K562 (cell line): ENCODE results near the gene KRTAP5-11. TPM values are rescaled to one million over a fixed set of nuclear protein-coding genes. Genes with fewer than 3 reads are reported as not detected.

Experiments
- ATAC-seq: fragments of 200-7000 bp; cut with Tn5 transposase; 3 replicates; pipeline ENCODE4 v1.9.1; 2020; ENCODE audit warnings: moderate library complexity
- BruUV-seq: library from RNA; stranded (reverse); fragments of 400-500 nt; replicated peaks from 2 replicates; lab custom pipeline; 2021; lab: Mats Ljungman, UMichigan
- CTCF ChIA-PET: fragments of 300-600 bp; formaldehyde crosslinking; extraction: SDS; loops from one replicate; lab custom pipeline; 2021; ENCODE audit warnings: low intra/inter-chr PET ratio; lab: Yijun Ruan, JAX
- POLR2A ChIA-PET: fragments of 300-600, 350-650 bp; sonication (Branson Sonifier 250); formaldehyde crosslinking; extraction: SDS; loops from one replicate; lab custom pipeline; 2021; ENCODE audit warnings: antibody characterized with exemption, inconsistent platforms; lab: Yijun Ruan, JAX
- DNase-seq, 4 experiments: peaks; one replicate each; pipeline versions ENCODE4 v3.0.0 to v3.0.0-alpha.2; 2011 to 2018; ENCODE audit warnings: low spot score in 3 of 4, mixed read lengths in 3 of 4; ENCODE audit errors: extremely low read depth in 1 of 4
- FAIRE-seq: peaks from 2 replicates; lab custom pipeline; 2011; peaks lifted over from hg19 to GRCh38; lab: Jason Lieb, UNC
- H2AFZ ChIP-seq: 2 replicates; pipeline ENCODE4 v1.6.0; 2011; ENCODE audit warnings: low read depth, low read length, control low read depth, inconsistent platforms
- H3K27ac ChIP-seq: fragments of 200-600 bp; 3 replicates; pipeline ENCODE4 v1.8.0; 2011; ENCODE audit warnings: low read depth, mild to moderate bottlenecking, control low read depth, inconsistent platforms, low read length, moderate library complexity, mixed read lengths; ENCODE audit errors: extremely low read depth
- H3K27me3 ChIP-seq, 2 experiments: fragments of 300-600 bp in 1 of 2; 2 replicates in 1 of 2; 3 replicates in 1 of 2; pipeline versions ENCODE4 v1.6.0 to v1.8.0; 2011; ENCODE audit warnings: inconsistent platforms in 2 of 2, low read length in 2 of 2, mild to moderate bottlenecking in 1 of 2, mixed read lengths in 1 of 2, moderate library complexity in 1 of 2; ENCODE audit not compliant: control insufficient read depth in 2 of 2, insufficient read depth in 2 of 2
- H3K36me3 ChIP-seq: fragments of 300-600 bp; 3 replicates; pipeline ENCODE4 v1.8.0; 2011; ENCODE audit warnings: mild to moderate bottlenecking, low read length, inconsistent platforms; ENCODE audit not compliant: control insufficient read depth, insufficient read depth
- H3K4me1 ChIP-seq, 2 experiments: fragments of 200-600 bp in 1 of 2; replicated peaks in 1 of 2; 2 replicates in 1 of 2; 3 replicates in 1 of 2; pipeline versions ENCODE4 v1.5.1 to v1.8.0; 2011; ENCODE audit warnings: inconsistent platforms in 2 of 2, low read length in 2 of 2, mild to moderate bottlenecking in 1 of 2, mixed read lengths in 1 of 2, moderate library complexity in 1 of 2; ENCODE audit not compliant: control insufficient read depth in 2 of 2, insufficient read depth in 2 of 2
- H3K4me2 ChIP-seq: 2 replicates; pipeline ENCODE4 v1.6.1; 2011; ENCODE audit warnings: low read length, control low read depth, inconsistent platforms, mixed read lengths; ENCODE audit not compliant: insufficient read depth
- H3K4me3 ChIP-seq: fragments of 200-600 bp; sonication (generic), shearing (Covaris generic); 2 replicates; pipeline ENCODE4 v1.5.1; 2016; ENCODE audit warnings: control low read depth, inconsistent platforms
- H3K79me2 ChIP-seq: fragments of 200-600 bp; 3 replicates; pipeline ENCODE4 v1.8.0; 2011; ENCODE audit warnings: low read length, inconsistent platforms; ENCODE audit not compliant: control insufficient read depth, insufficient read depth
- H3K9ac ChIP-seq, 2 experiments: 2 replicates each; pipeline versions ENCODE4 v1.6.0 to v1.6.1; 2011; ENCODE audit warnings: low read depth in 2 of 2, low read length in 2 of 2, control low read depth in 1 of 2, inconsistent platforms in 1 of 2, mild to moderate bottlenecking in 1 of 2, mixed read lengths in 1 of 2; ENCODE audit not compliant: insufficient read depth in 1 of 2
- H3K9me1 ChIP-seq: one replicate; pipeline ENCODE4 v1.6.0; 2011; ENCODE audit warnings: inconsistent platforms, mild to moderate bottlenecking, low read length, moderate library complexity; ENCODE audit not compliant: control insufficient read depth, insufficient read depth
- H3K9me3 ChIP-seq: replicated peaks from 2 replicates; pipeline ENCODE4 v1.5.1; 2011; ENCODE audit warnings: low read depth, low read length, inconsistent platforms; ENCODE audit not compliant: control insufficient read depth, insufficient read depth
- H4K20me1 ChIP-seq: replicated peaks from 2 replicates; pipeline ENCODE4 v1.6.1; 2011; ENCODE audit warnings: low read length, inconsistent platforms, mixed read lengths; ENCODE audit not compliant: control insufficient read depth, insufficient read depth
- BHLHE40 ChIP-seq: IDR thresholded peaks from 2 replicates; pipeline ENCODE4 v1.6.1; 2011; ENCODE audit warnings: low read length, improper control_type of control experiment
- CBX2 ChIP-seq: fragments of 200-600 bp; sonication (generic); IDR thresholded peaks from one replicate; pipeline ENCODE4 v1.6.1; 2012; ENCODE audit warnings: mild to moderate bottlenecking, low read length, inconsistent platforms; ENCODE audit not compliant: insufficient read depth, poor library complexity, severe bottlenecking
- CBX5 ChIP-seq: IDR thresholded peaks from 2 replicates; pipeline ENCODE4 v1.6.1; 2014; ENCODE audit warnings: low read depth, borderline replicate concordance
- HNRNPK ChIP-seq: fragments of 200-400 bp; formaldehyde crosslinking; IDR thresholded peaks from one replicate; pipeline ENCODE4 v1.6.1; 2018; ENCODE audit warnings: mild to moderate bottlenecking, low read depth, low read length; ENCODE audit not compliant: poor library complexity, severe bottlenecking
- MCM2 ChIP-seq: fragments of 450-650 bp; IDR thresholded peaks from 2 replicates; pipeline ENCODE4 v1.6.1; 2017; ENCODE audit warnings: low read depth, mild to moderate bottlenecking
- SAP30 ChIP-seq: fragments of 200-600 bp; sonication (generic); IDR thresholded peaks from 2 replicates; pipeline ENCODE4 v1.6.1; 2012; ENCODE audit warnings: borderline replicate concordance, low read depth, mild to moderate bottlenecking, moderate library complexity, low read length, control low read depth, inconsistent platforms; ENCODE audit not compliant: insufficient read depth, poor library complexity, severe bottlenecking
- SMAD1 ChIP-seq: fragments of 150-350 bp; IDR thresholded peaks from 2 replicates; pipeline ENCODE4 v1.6.1; 2014; ENCODE audit warnings: low read length, low read depth; ENCODE audit not compliant: partially characterized antibody
- TAF9B ChIP-seq: fragments of 450-650 bp; IDR thresholded peaks from 2 replicates; pipeline ENCODE4 v1.6.1; 2018; ENCODE audit warnings: mild to moderate bottlenecking; ENCODE audit not compliant: partially characterized antibody
- ZNF766 ChIP-seq: fragments of 200-800 bp; sonication (Bioruptor generic); conservative IDR thresholded peaks from 2 replicates; pipeline ENCODE4 v1.6.1; 2016; ENCODE audit warnings: missing genetic modification characterization, missing compliant biosample characterization
- WGBS: fragments of 100-300 bp; shearing (Covaris generic); methylation state at CpG from one replicate; pipeline ENCODE4 v1.1.6; 2016; ENCODE audit warnings: low coverage, mixed read lengths; ENCODE audit not compliant: insufficient coverage; ENCODE audit errors: missing lambda C conversion rate; 5-methylcytosine and 5-hydroxymethylcytosine counted together
- in situ Hi-C: fragments of 300-500 bp; cut with MboI; formaldehyde crosslinking; loops from 4 replicates; pipeline ENCODE4 v1.15.0; 2018; ENCODE audit warnings: inconsistent platforms, mixed read lengths
- intact Hi-C: fragments of 100-400 bp; cut with micrococcal nuclease; formaldehyde crosslinking; loops from 2 replicates; pipeline ENCODE4 v1.14.2; 2022
- polyA plus RNA-seq, 8 experiments: library from polyadenylated mRNA; depleted of rRNA in 4 of 8; stranded (reverse) in 5 of 8; unstranded in 3 of 8; fragments of >200 nt; fragmentation: Nextera tagmentation in 2 of 8; fragmentation: Illumina TruSeq in 1 of 8; extraction: Ambion mirVana in 2 of 8; extraction: Trizol in 1 of 8; gene quantifications; 2 replicates each; pipeline versions ENCODE4 v1.2.1 to v1.2.3, GENCODE V29; 2011 to 2014; ENCODE audit warnings: inconsistent platforms in 1 of 8, missing spikeins in 1 of 8
- total RNA-seq, 7 experiments: library from RNA; depleted of rRNA in 6 of 7; stranded (reverse); fragments of >200 nt in 6 of 7; fragmentation: Illumina TruSeq in 2 of 7; extraction: Trizol in 2 of 7; gene quantifications; 2 replicates each; pipeline versions ENCODE4 v1.2.1 to v1.2.3, GENCODE V29; 2011 to 2021; ENCODE audit warnings: low replicate concordance in 1 of 7

The KRTAP5-11 gene
- total and polyA plus RNA-seq, 9 of the 15 experiments (the other 6 are each of a cell fraction or from before 2014, with no cell fraction given), result not detected

- H4K20me1 ChIP-seq, result no peaks in the 10 kb centered on the region
- no peaks in the 10 kb centered on the region for H3K9me1 ChIP-seq
- FAIRE-seq, result no peak
- no TSS peak for BruUV-seq
- CTCF ChIA-PET, result no interaction called here
- H3K36me3 ChIP-seq, result no peaks in the 10 kb centered on the region
- H2AFZ ChIP-seq, result no peak overlapping the region
- POLR2A ChIA-PET, result no interaction called here
- H3K27me3 ChIP-seq, result peaks cover 11 to 41% of the 10 kb centered on the region in 2 experiments; a peak in 4 of 5 replicates
- H3K4me3 ChIP-seq, result no peak overlapping the region
- no peaks in the 10 kb centered on the region for H3K79me2 ChIP-seq
- TF ChIP-seq BHLHE40, result no peak
- no peak for TF ChIP-seq ZNF766 (CRISPR knock-in tag)
- no peak for TF ChIP-seq CBX2
- no peak for TF ChIP-seq SMAD1
- no peak for TF ChIP-seq HNRNPK
- TF ChIP-seq MCM2, result no peak
- TF ChIP-seq CBX5, result no peak
- no peak for TF ChIP-seq TAF9B
- TF ChIP-seq SAP30, result no peak
- H3K27ac ChIP-seq, result no peak overlapping the region
- no peak overlapping the region for H3K4me2 ChIP-seq
- in situ Hi-C loops (no loop called here), intact Hi-C loops (no loop called here)
- H3K4me1 ChIP-seq, result no peaks in the 10 kb centered on the region
- H3K9ac ChIP-seq, result no peak overlapping the region
- no peak for ATAC-seq
- no peak for DNase-seq
- no peaks in the 10 kb centered on the region for H3K9me3 ChIP-seq
- under 1% methylated on average over 10 of the region's 10 CpGs for WGBS
Measured at GRCh38 chr11:71566081-71566620, 16.5 kb downstream of the KRTAP5-11 start.
